ENCODE results near the gene APBA2.

APBA2 gene

GRCh38 chr15:28915041-28915810, 29.5 kb downstream of the APBA2 start:
- no peak for DNase-seq (ENCODE audit: low read depth in 2 of 2)

GRCh38 chr15:28915935-28916334, 30.2 kb downstream of the APBA2 start:
- DNase-seq (ENCODE audit: low read depth in 2 of 2): no peak

- no peak for DNase-seq (ENCODE audit: low read depth in 2 of 2)
These were observed 32.0 kb downstream of the APBA2 start for GRCh38 chr15:28917791-28918140.

- DNase-seq (ENCODE audit: low read depth in 2 of 2): no peak
These were observed 32.6 kb downstream of the APBA2 start for GRCh38 chr15:28918141-28918983.

GRCh38 chr15:28919201-28919635, 33.4 kb downstream of the APBA2 start:
- no peak for DNase-seq (ENCODE audit: low read depth in 2 of 2)

GRCh38 chr15:28919679-28920655, 34.2 kb downstream of the APBA2 start:
- DNase-seq (ENCODE audit: low read depth in 2 of 2): no peak

GRCh38 chr15:28920781-28921331, 35.1 kb downstream of the APBA2 start:
- DNase-seq (ENCODE audit: low read depth in 2 of 2): no peak

GRCh38 chr15:28921336-28921735, 35.6 kb downstream of the APBA2 start:
- no peak for DNase-seq (ENCODE audit: low read depth in 2 of 2)

GRCh38 chr15:28921919-28922706, 36.3 kb downstream of the APBA2 start:
- no peak for DNase-seq (ENCODE audit: low read depth in 2 of 2)

- no peak for DNase-seq (ENCODE audit: low read depth in 2 of 2)
These were observed 36.9 kb downstream of the APBA2 start for GRCh38 chr15:28922707-28923012.

- no peak for DNase-seq (ENCODE audit: low read depth in 2 of 2)
These were observed 38.0 kb downstream of the APBA2 start for GRCh38 chr15:28923726-28924280.

GRCh38 chr15:28927043-28927442, 41.3 kb downstream of the APBA2 start:
- DNase-seq (ENCODE audit: low read depth in 2 of 2): no peak

- DNase-seq (ENCODE audit: low read depth in 2 of 2): no peak
These were observed 43.4 kb downstream of the APBA2 start for GRCh38 chr15:28929200-28929599.

- DNase-seq (ENCODE audit: low read depth in 2 of 2): no peak
These were observed 44.2 kb downstream of the APBA2 start for GRCh38 chr15:28930011-28930410.

GRCh38 chr15:28930476-28931291, 44.9 kb downstream of the APBA2 start:
- DNase-seq (ENCODE audit: low read depth in 2 of 2): no peak

- DNase-seq (ENCODE audit: low read depth in 2 of 2): no peak
These were observed 46.1 kb downstream of the APBA2 start for GRCh38 chr15:28931828-28932227.

GRCh38 chr15:28932361-28932760, 46.6 kb downstream of the APBA2 start:
- no peak for DNase-seq (ENCODE audit: low read depth in 2 of 2)

GRCh38 chr15:28933710-28934445, 48.1 kb downstream of the APBA2 start:
- no peak for DNase-seq (ENCODE audit: low read depth in 2 of 2)

GRCh38 chr15:28934645-28935044, 48.9 kb downstream of the APBA2 start:
- DNase-seq (ENCODE audit: low read depth in 2 of 2): no peak

All from activated CD8-positive, alpha-beta memory T cell treated with anti-CD3 and anti-CD28 coated beads for 4 hours (primary cell).